Astrocyte (in vitro differentiated cells and primary cell): ENCODE measurements around the gene GCNT2. TPM values are rescaled to one million over a fixed set of nuclear protein-coding genes. Genes with fewer than 3 reads are reported as not detected.

Source experiments
- DNase-seq: peaks from one replicate; pipeline ENCODE4 v3.0.0-alpha.2; 2010; ENCODE audit warnings: low read depth
- FAIRE-seq: peaks from 2 replicates; lab custom pipeline; 2011; peaks lifted over from hg19 to GRCh38; lab: Jason Lieb, UNC
- H2AFZ ChIP-seq: 2 replicates; pipeline ENCODE4 v1.6.0; 2012; ENCODE audit warnings: low read depth, low read length, inconsistent platforms
- H3K27ac ChIP-seq: 2 replicates; pipeline ENCODE4 v1.5.1; 2011; ENCODE audit warnings: low read depth, low read length, inconsistent platforms
- H3K27me3 ChIP-seq: 2 replicates; pipeline ENCODE4 v1.6.0; 2011; ENCODE audit warnings: low read length, inconsistent platforms; ENCODE audit not compliant: insufficient read depth
- H3K36me3 ChIP-seq: 2 replicates; pipeline ENCODE4 v1.5.1; 2011; ENCODE audit warnings: low read length, inconsistent platforms; ENCODE audit not compliant: insufficient read depth
- H3K4me1 ChIP-seq: 2 replicates; pipeline ENCODE4 v1.5.1; 2011; ENCODE audit warnings: low read length, inconsistent platforms; ENCODE audit not compliant: insufficient read depth
- H3K4me2 ChIP-seq: 2 replicates; pipeline ENCODE4 v1.6.0; 2012; ENCODE audit warnings: low read length, inconsistent platforms
- H3K4me3 ChIP-seq: 2 replicates; pipeline ENCODE4 v1.5.1; 2011; ENCODE audit warnings: low read depth, mild to moderate bottlenecking, low read length, inconsistent platforms; ENCODE audit not compliant: insufficient read depth
- H3K79me2 ChIP-seq: 2 replicates; pipeline ENCODE4 v1.6.0; 2012; ENCODE audit warnings: mild to moderate bottlenecking, low read length, inconsistent platforms; ENCODE audit not compliant: insufficient read depth
- H3K9ac ChIP-seq: 2 replicates; pipeline ENCODE4 v1.6.0; 2012; ENCODE audit warnings: mild to moderate bottlenecking, low read length, inconsistent platforms
- H3K9me3 ChIP-seq: 2 replicates; pipeline ENCODE4 v1.5.1; 2012; ENCODE audit warnings: low read depth, mild to moderate bottlenecking, low read length, inconsistent platforms; ENCODE audit not compliant: insufficient read depth
- H4K20me1 ChIP-seq: 2 replicates; pipeline ENCODE4 v1.6.0; 2012; ENCODE audit warnings: low read length, inconsistent platforms; ENCODE audit not compliant: insufficient read depth
- H3K27ac Mint-ChIP-seq: one replicate; pipeline ENCODE4 v1.8.0; 2021; ENCODE audit warnings: mild to moderate bottlenecking, mixed read lengths; ENCODE audit not compliant: unreplicated experiment
- H3K27me3 Mint-ChIP-seq: one replicate; pipeline ENCODE4 v1.8.0; 2021; ENCODE audit warnings: low read depth, mixed read lengths; ENCODE audit not compliant: unreplicated experiment
- H3K36me3 Mint-ChIP-seq: one replicate; pipeline ENCODE4 v1.8.0; 2021; ENCODE audit warnings: low read depth, mixed read lengths; ENCODE audit not compliant: unreplicated experiment
- H3K4me1 Mint-ChIP-seq: one replicate; pipeline ENCODE4 v1.8.0; 2021; ENCODE audit warnings: low read depth, mixed read lengths; ENCODE audit not compliant: unreplicated experiment
- H3K4me3 Mint-ChIP-seq: one replicate; pipeline ENCODE4 v1.8.0; 2021; ENCODE audit warnings: mild to moderate bottlenecking, moderate library complexity, mixed read lengths; ENCODE audit not compliant: unreplicated experiment
- H3K9me3 Mint-ChIP-seq: one replicate; pipeline ENCODE4 v1.8.0; 2021; ENCODE audit warnings: mild to moderate bottlenecking, mixed read lengths; ENCODE audit not compliant: unreplicated experiment
- CTCF ChIP-seq: IDR thresholded peaks from 2 replicates; pipeline ENCODE4 v1.5.1; 2011; ENCODE audit warnings: low read depth, mild to moderate bottlenecking, inconsistent platforms, low read length, moderate library complexity; ENCODE audit not compliant: insufficient read depth
- EZH2 ChIP-seq: IDR thresholded peaks from 2 replicates; pipeline ENCODE4 v1.6.1; 2012; ENCODE audit warnings: mild to moderate bottlenecking, low read length, inconsistent platforms; ENCODE audit not compliant: insufficient read depth
- total RNA-seq: library from RNA; stranded (reverse); gene quantifications from 2 replicates; pipeline ENCODE4 v1.2.1, GENCODE V29; 2021

The GCNT2 gene
- total RNA-seq, 1 donor from 2014 or later: 14.8 TPM

- no peak overlapping the region for H3K4me3 Mint-ChIP-seq
- Histone ChIP-seq H4K20me1 (no peaks in the 10 kb centered on the region), H3K4me1 (peaks cover 4% of the 10 kb centered on the region), H3K9ac (no peak overlapping the region), H3K4me2 (no peak overlapping the region), H3K27me3 (no peaks in the 10 kb centered on the region), H3K36me3 (no peaks in the 10 kb centered on the region), H2AFZ (no peak overlapping the region), H3K4me3 (no peak overlapping the region), H3K79me2 (no peaks in the 10 kb centered on the region), H3K27ac (no peak overlapping the region), H3K9me3 (no peaks in the 10 kb centered on the region)
- H3K36me3 Mint-ChIP-seq: peaks cover 11% of the 10 kb centered on the region
- no peak for DNase-seq
- no peak for FAIRE-seq
- H3K27me3 Mint-ChIP-seq: no peaks in the 10 kb centered on the region
- H3K4me1 Mint-ChIP-seq: peaks cover 3% of the 10 kb centered on the region
- no peak overlapping the region for H3K27ac Mint-ChIP-seq
- H3K9me3 Mint-ChIP-seq: no peaks in the 10 kb centered on the region
- TF ChIP-seq CTCF: no peak
- no peak for TF ChIP-seq EZH2
These were observed 13.2 kb downstream of the GCNT2 start for GRCh38 chr6:10534419-10534762.

- Histone ChIP-seq H3K4me1 (no peaks in the 10 kb centered on the region), H3K36me3 (no peaks in the 10 kb centered on the region), H3K79me2 (no peaks in the 10 kb centered on the region), H3K27me3 (no peaks in the 10 kb centered on the region), H3K27ac (no peak overlapping the region), H3K4me2 (no peak overlapping the region), H2AFZ (no peak overlapping the region), H3K4me3 (no peak overlapping the region), H3K9me3 (no peaks in the 10 kb centered on the region), H3K9ac (no peak overlapping the region), H4K20me1 (no peaks in the 10 kb centered on the region)
- H3K9me3 Mint-ChIP-seq: no peaks in the 10 kb centered on the region
- no peak for DNase-seq
- H3K4me3 Mint-ChIP-seq: no peak overlapping the region
- peaks cover 9% of the 10 kb centered on the region for H3K36me3 Mint-ChIP-seq
- H3K4me1 Mint-ChIP-seq: no peaks in the 10 kb centered on the region
- FAIRE-seq: no peak
- H3K27me3 Mint-ChIP-seq: no peaks in the 10 kb centered on the region
- H3K27ac Mint-ChIP-seq: no peak overlapping the region
- TF ChIP-seq CTCF (no peak), EZH2 (no peak)
These were observed 14.0 kb downstream of the GCNT2 start for GRCh38 chr6:10535193-10535592.

GRCh38 chr6:10537726-10538125 is 16.6 kb downstream of the GCNT2 start:
- H3K27me3 ChIP-seq: no peaks in the 10 kb centered on the region
- peaks cover 14% of the 10 kb centered on the region for H3K36me3 Mint-ChIP-seq
- no peak overlapping the region for H3K4me2 ChIP-seq
- no peaks in the 10 kb centered on the region for H3K36me3 ChIP-seq
- no peak overlapping the region for H3K27ac Mint-ChIP-seq
- no peak overlapping the region for H3K9ac ChIP-seq
- H3K27ac ChIP-seq: no peak overlapping the region
- H4K20me1 ChIP-seq: no peaks in the 10 kb centered on the region
- H3K79me2 ChIP-seq: no peaks in the 10 kb centered on the region
- H3K9me3 ChIP-seq: no peaks in the 10 kb centered on the region
- H3K4me1 Mint-ChIP-seq: no peaks in the 10 kb centered on the region
- H3K4me1 ChIP-seq: no peaks in the 10 kb centered on the region
- no peaks in the 10 kb centered on the region for H3K27me3 Mint-ChIP-seq
- H3K4me3 Mint-ChIP-seq: no peak overlapping the region
- H3K9me3 Mint-ChIP-seq: no peaks in the 10 kb centered on the region
- H2AFZ ChIP-seq: no peak overlapping the region
- H3K4me3 ChIP-seq: no peak overlapping the region
- no peak for TF ChIP-seq EZH2
- TF ChIP-seq CTCF: no peak
- FAIRE-seq (no peak), DNase-seq (no peak)
